ENCODE data around the gene TMBIM6. TPM values are rescaled to one million over a fixed set of nuclear protein-coding genes. Genes with fewer than 3 reads are reported as not detected.

The TMBIM6 gene
- polyA plus RNA-seq, 1 donor, result 616 TPM

Other genes starting within 250 kb of the TMBIM6 start
- 2.2 TPM for gene KCNH3, start 202.5 kb upstream of the TMBIM6 start, polyA plus RNA-seq
- gene MCRS1, start 173.4 kb upstream of the TMBIM6 start, polyA plus RNA-seq, result 54.7 TPM
- gene FAM186B, start 135.9 kb upstream of the TMBIM6 start, polyA plus RNA-seq, result 0.91 TPM
- gene PRPF40B, start 118.0 kb upstream of the TMBIM6 start, polyA plus RNA-seq, result 19.0 TPM
- gene FMNL3, start 34.2 kb upstream of the TMBIM6 start, polyA plus RNA-seq, result 10.2 TPM
- 9.7 TPM for gene NCKAP5L, start 86.9 kb downstream of the TMBIM6 start, polyA plus RNA-seq
- 6.1 TPM for gene BCDIN3D, start 101.5 kb downstream of the TMBIM6 start, polyA plus RNA-seq
- gene FAIM2, start 162.3 kb downstream of the TMBIM6 start, polyA plus RNA-seq, result 8.9 TPM
- 0.01 TPM for gene AQP2, start 209.2 kb downstream of the TMBIM6 start, polyA plus RNA-seq
- gene AQP5, start 220.3 kb downstream of the TMBIM6 start, polyA plus RNA-seq, result 0.64 TPM
- 0.49 TPM for gene AQP6, start 231.4 kb downstream of the TMBIM6 start, polyA plus RNA-seq